Measurements from ENCODE around the gene LRIG1. TPM values are rescaled to one million over a fixed set of nuclear protein-coding genes. Genes with fewer than 3 reads are reported as not detected.

LRIG1 gene
- total RNA-seq, 1 donor from 2014 or later = 30.7 TPM

DNA sequence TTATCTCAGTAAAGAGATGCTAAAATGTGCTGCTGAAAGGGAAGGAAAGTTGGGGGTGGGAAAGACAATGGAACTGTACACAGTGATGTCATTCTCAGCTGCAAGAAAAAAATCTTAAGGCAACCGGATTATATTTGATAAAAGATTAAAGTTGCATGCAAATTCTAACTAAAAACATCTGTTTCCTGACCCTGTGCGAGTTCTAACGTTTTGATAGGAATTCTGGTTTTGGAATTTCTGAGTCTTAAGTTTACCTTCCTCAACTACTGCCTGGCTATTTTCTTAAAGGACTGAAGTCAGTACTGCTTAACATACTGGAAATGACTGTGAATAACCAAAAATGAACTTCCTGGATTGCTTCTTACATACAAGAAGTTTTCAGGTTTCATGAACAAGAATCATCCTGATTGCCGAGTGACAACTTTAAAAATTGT is 164.5 kb downstream of the LRIG1 start:
- no peaks in the 10 kb centered on the region for H3K9me3 ChIP-seq
- no peak overlapping the region for H3K27ac ChIP-seq
- no peaks in the 10 kb centered on the region for H3K27me3 ChIP-seq
- no peaks in the 10 kb centered on the region for H3K4me1 ChIP-seq
- no peaks in the 10 kb centered on the region for H3K36me3 ChIP-seq
- intact Hi-C loops (cut with DNase I) = no loop called here
- H3K4me3 ChIP-seq = no peak overlapping the region
- TF ChIP-seq POLR2AphosphoS5 (IDR thresholded peaks at IDR 0.05; ENCODE audit: insufficient read depth in 1 of 2, low read depth in 1 of 2) (no peak), POLR2A (IDR thresholded peaks at IDR 0.05) (no peak)
- TF ChIP-seq, protein P1, sequence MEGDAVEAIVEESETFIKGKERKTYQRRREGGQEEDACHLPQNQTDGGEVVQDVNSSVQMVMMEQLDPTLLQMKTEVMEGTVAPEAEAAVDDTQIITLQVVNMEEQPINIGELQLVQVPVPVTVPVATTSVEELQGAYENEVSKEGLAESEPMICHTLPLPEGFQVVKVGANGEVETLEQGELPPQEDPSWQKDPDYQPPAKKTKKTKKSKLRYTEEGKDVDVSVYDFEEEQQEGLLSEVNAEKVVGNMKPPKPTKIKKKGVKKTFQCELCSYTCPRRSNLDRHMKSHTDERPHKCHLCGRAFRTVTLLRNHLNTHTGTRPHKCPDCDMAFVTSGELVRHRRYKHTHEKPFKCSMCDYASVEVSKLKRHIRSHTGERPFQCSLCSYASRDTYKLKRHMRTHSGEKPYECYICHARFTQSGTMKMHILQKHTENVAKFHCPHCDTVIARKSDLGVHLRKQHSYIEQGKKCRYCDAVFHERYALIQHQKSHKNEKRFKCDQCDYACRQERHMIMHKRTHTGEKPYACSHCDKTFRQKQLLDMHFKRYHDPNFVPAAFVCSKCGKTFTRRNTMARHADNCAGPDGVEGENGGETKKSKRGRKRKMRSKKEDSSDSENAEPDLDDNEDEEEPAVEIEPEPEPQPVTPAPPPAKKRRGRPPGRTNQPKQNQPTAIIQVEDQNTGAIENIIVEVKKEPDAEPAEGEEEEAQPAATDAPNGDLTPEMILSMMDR (IDR thresholded peaks at IDR 0.05) = no peak
- no peak for DNase-seq (ENCODE audit: extremely low spot score in 2 of 2)

- no peaks in the 10 kb centered on the region for H3K36me3 ChIP-seq
Measured at GRCh38 chr3:66335671-66336070, 165.2 kb downstream of the LRIG1 start.

More at GRCh38 chr3:66335671-66336070, 165.2 kb downstream of the LRIG1 start:
- no peak for DNase-seq (ENCODE audit: extremely low spot score in 2 of 2)
- Histone ChIP-seq H3K27me3 (no peaks in the 10 kb centered on the region), H3K27ac (no peak overlapping the region), H3K4me1 (no peaks in the 10 kb centered on the region), H3K4me3 (no peak overlapping the region), H3K9me3 (no peaks in the 10 kb centered on the region)
- intact Hi-C loops (cut with DNase I) = no loop called here
- TF ChIP-seq POLR2A (IDR thresholded peaks at IDR 0.05) (no peak), POLR2AphosphoS5 (IDR thresholded peaks at IDR 0.05; ENCODE audit: insufficient read depth in 1 of 2, low read depth in 1 of 2) (no peak)
- TF ChIP-seq, protein P1 (IDR thresholded peaks at IDR 0.05) = no peak
